CD14-positive monocyte (primary cell): ENCODE data around the gene FOXJ2. TPM values are rescaled to one million over a fixed set of nuclear protein-coding genes. Genes with fewer than 3 reads are reported as not detected.

Experiments
- DNase-seq, 3 donors: peaks; one replicate each; pipeline ENCODE4 v3.0.0-alpha.2; 2011 to 2022
- H2AFZ ChIP-seq: 2 replicates; pipeline ENCODE4 v1.6.0; 2012; ENCODE audit warnings: mild to moderate bottlenecking, low read depth, low read length, inconsistent platforms; ENCODE audit not compliant: insufficient read depth, poor library complexity, severe bottlenecking
- H3K27ac ChIP-seq, 2 donors: 1 replicate in 1 of 2; 2 replicates in 1 of 2; pipeline ENCODE4 v1.5.1; 2012 to 2013; ENCODE audit warnings: low read length in 2 of 2, control low read depth in 1 of 2, inconsistent platforms in 1 of 2, low read depth in 1 of 2, mild to moderate bottlenecking in 1 of 2
- H3K27me3 ChIP-seq, 2 donors: one replicate each; pipeline versions ENCODE4 v1.6.0 to v1.6.1; 2011 to 2013; ENCODE audit warnings: low read length in 2 of 2; ENCODE audit not compliant: control insufficient read depth in 2 of 2, insufficient read depth in 2 of 2
- H3K36me3 ChIP-seq, 2 donors: replicated peaks in 1 of 2; 1 replicate in 1 of 2; 2 replicates in 1 of 2; pipeline versions ENCODE4 v1.5.1 to v1.6.1; 2012 to 2013; ENCODE audit warnings: low read length in 2 of 2, control low read depth in 1 of 2, inconsistent platforms in 1 of 2, mild to moderate bottlenecking in 1 of 2; ENCODE audit not compliant: insufficient read depth in 2 of 2, control insufficient read depth in 1 of 2
- H3K4me1 ChIP-seq, 2 donors: 1 replicate in 1 of 2; 2 replicates in 1 of 2; pipeline versions ENCODE4 v1.5.1 to v1.6.1; 2012 to 2013; ENCODE audit warnings: low read length in 2 of 2, control low read depth in 1 of 2, inconsistent platforms in 1 of 2, mild to moderate bottlenecking in 1 of 2, moderate library complexity in 1 of 2; ENCODE audit not compliant: insufficient read depth in 2 of 2, control insufficient read depth in 1 of 2
- H3K4me2 ChIP-seq: replicated peaks from 2 replicates; pipeline ENCODE3; 2012; ENCODE audit warnings: low read length, moderate library complexity, mild to moderate bottlenecking; ENCODE audit not compliant: poor library complexity, severe bottlenecking; ENCODE audit errors: extremely low read depth
- H3K4me3 ChIP-seq, 3 experiments: fragments of 200-600 bp in 1 of 3; sonication (generic) in 1 of 3; replicated peaks in 1 of 3; 1 replicate in 2 of 3; 2 replicates in 1 of 3; pipeline ENCODE4 v1.5.1; 2011 to 2013; ENCODE audit warnings: low read length in 3 of 3, mild to moderate bottlenecking in 3 of 3, control low read depth in 2 of 3, low read depth in 2 of 3, inconsistent platforms in 1 of 3, moderate library complexity in 1 of 3
- H3K79me2 ChIP-seq: 2 replicates; pipeline ENCODE4 v1.6.0; 2012; ENCODE audit warnings: mild to moderate bottlenecking, control low read depth, inconsistent platforms, low read length, moderate library complexity; ENCODE audit not compliant: insufficient read depth
- H3K9ac ChIP-seq: 2 replicates; pipeline ENCODE4 v1.6.0; 2017; ENCODE audit warnings: low read length, mild to moderate bottlenecking; ENCODE audit not compliant: insufficient read depth, poor library complexity, severe bottlenecking
- H3K9me3 ChIP-seq, 2 donors: replicated peaks in 1 of 2; 1 replicate in 1 of 2; 2 replicates in 1 of 2; pipeline versions ENCODE4 v1.5.1 to v1.6.1; 2012 to 2013; ENCODE audit warnings: low read length in 2 of 2, control low read depth in 1 of 2; ENCODE audit not compliant: control insufficient read depth in 1 of 2, insufficient read depth in 1 of 2
- H4K20me1 ChIP-seq: 2 replicates; pipeline ENCODE4 v1.6.0; 2012; ENCODE audit warnings: mild to moderate bottlenecking, low read length, control low read depth, moderate library complexity; ENCODE audit not compliant: insufficient read depth
- H3K27ac Mint-ChIP-seq, 7 donors: one replicate each; pipeline ENCODE4 v1.8.0; 2020; ENCODE audit warnings: mild to moderate bottlenecking in 7 of 7, mixed read lengths in 7 of 7, moderate library complexity in 6 of 7, inconsistent platforms in 2 of 7
- H3K27me3 Mint-ChIP-seq, 3 donors: one replicate each; pipeline ENCODE4 v1.8.0; 2021 to 2022; ENCODE audit warnings: low read depth in 3 of 3, mild to moderate bottlenecking in 3 of 3, mixed read lengths in 3 of 3, moderate library complexity in 3 of 3, inconsistent platforms in 1 of 3
- H3K36me3 Mint-ChIP-seq, 2 donors: one replicate each; pipeline ENCODE4 v1.8.0; 2020; ENCODE audit warnings: mixed read lengths in 2 of 2, inconsistent platforms in 1 of 2, mild to moderate bottlenecking in 1 of 2
- H3K4me1 Mint-ChIP-seq: one replicate; pipeline ENCODE4 v1.8.0; 2020; ENCODE audit warnings: mild to moderate bottlenecking, mixed read lengths
- H3K4me3 Mint-ChIP-seq, 2 donors: one replicate each; pipeline ENCODE4 v1.8.0; 2020; ENCODE audit warnings: mild to moderate bottlenecking in 2 of 2, mixed read lengths in 2 of 2, moderate library complexity in 1 of 2
- H3K9me3 Mint-ChIP-seq, 7 donors: one replicate each; pipeline ENCODE4 v1.8.0; 2020 to 2022; ENCODE audit warnings: mixed read lengths in 7 of 7, mild to moderate bottlenecking in 6 of 7, moderate library complexity in 6 of 7, inconsistent platforms in 2 of 7
- CTCF ChIP-seq: fragments of 200-600 bp; IDR thresholded peaks from one replicate; pipeline ENCODE4 v1.8.0; 2022; ENCODE audit warnings: antibody characterized with exemption, mild to moderate bottlenecking
- WGBS: methylation state at CpG from one replicate; pipeline ENCODE4 v1.1.5; 2013; ENCODE audit warnings: missing lambda C conversion rate; ENCODE audit not compliant: insufficient coverage; 5-methylcytosine and 5-hydroxymethylcytosine counted together
- intact Hi-C, 2 donors: fragments of 100-400 bp; cut with micrococcal nuclease; formaldehyde crosslinking; loops; one replicate each; pipeline versions ENCODE4 v1.15.0 to v1.15.1; 2023
- polyA plus RNA-seq, 3 donors: library from polyadenylated mRNA; depleted of rRNA in 1 of 3; unstranded in 2 of 3; stranded (reverse) in 1 of 3; fragments of 300-500 nt in 2 of 3; fragments of >200 nt in 1 of 3; fragmentation: Illumina TruSeq in 2 of 3; gene quantifications; 1 replicate in 2 of 3; 2 replicates in 1 of 3; pipeline ENCODE4 v1.2.3, GENCODE V29; 2012 to 2021

The FOXJ2 gene
- polyA plus RNA-seq, 3 donors: 4.9 to 15.0 (median 7.4) TPM

- Histone ChIP-seq H3K9me3 (no peaks in the 10 kb centered on the region), H3K4me2 (no peak overlapping the region), H3K79me2 (peaks cover 6% of the 10 kb centered on the region), H3K4me3 (no peak overlapping the region), H3K4me1 (peaks cover 45 to 69% of the 10 kb centered on the region in 2 donors), H4K20me1 (no peaks in the 10 kb centered on the region), H3K36me3 (no peaks in the 10 kb centered on the region), H3K27me3 (no peaks in the 10 kb centered on the region), H3K27ac (no peak overlapping the region), H2AFZ (no peak overlapping the region), H3K9ac (no peak overlapping the region)
- TF ChIP-seq CTCF: no peak
- no peaks in the 10 kb centered on the region for H3K36me3 Mint-ChIP-seq
- no peak for DNase-seq
- no peaks in the 10 kb centered on the region for H3K9me3 Mint-ChIP-seq
- peak overlapping the region in 5 of 7 donors; percentile 21 to 73 (median 54) for H3K27ac Mint-ChIP-seq
- no peaks in the 10 kb centered on the region for H3K27me3 Mint-ChIP-seq
- peaks cover 56% of the 10 kb centered on the region for H3K4me1 Mint-ChIP-seq
- WGBS: no CpG with 5 or more reads among the region's 6 CpGs
- intact Hi-C loops: no loop called here
- H3K4me3 Mint-ChIP-seq: no peak overlapping the region
These were observed 43.4 kb downstream of the FOXJ2 start for GRCh38 chr12:8075935-8076334.

DNA sequence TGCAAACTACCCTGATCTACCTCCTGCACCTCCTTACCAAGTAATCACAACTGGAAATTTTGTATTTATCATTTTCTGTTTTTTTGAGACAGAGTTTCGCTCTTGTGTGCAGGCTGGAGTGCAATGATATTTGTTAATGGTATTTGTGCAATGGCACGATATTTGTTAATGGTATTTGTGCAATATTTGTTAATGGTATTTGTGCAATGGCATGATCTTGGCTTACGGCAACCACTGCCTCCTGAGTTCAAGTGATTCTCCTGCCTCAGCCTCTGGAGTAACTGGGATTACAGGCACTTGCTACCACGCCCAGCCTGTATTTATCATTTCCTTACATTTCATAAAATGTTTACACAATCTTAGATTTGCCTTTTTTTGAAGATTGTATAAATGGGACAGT is 43.9 kb downstream of the FOXJ2 start:
- H2AFZ ChIP-seq: no peak overlapping the region

More for the DNA sequence above, 43.9 kb downstream of the FOXJ2 start:
- intact Hi-C loops: no loop called here
- Histone ChIP-seq H3K4me3 (no peak overlapping the region), H3K79me2 (peaks cover 10% of the 10 kb centered on the region), H3K9ac (no peak overlapping the region), H3K36me3 (no peaks in the 10 kb centered on the region), H3K4me2 (no peak overlapping the region), H3K27ac (no peak overlapping the region), H3K27me3 (no peaks in the 10 kb centered on the region), H3K9me3 (no peaks in the 10 kb centered on the region), H3K4me1 (peaks cover 45 to 69% of the 10 kb centered on the region in 2 donors), H4K20me1 (no peaks in the 10 kb centered on the region)
- Mint-ChIP-seq H3K4me3 (no peak overlapping the region), H3K9me3 (no peaks in the 10 kb centered on the region), H3K36me3 (no peaks in the 10 kb centered on the region), H3K27me3 (no peaks in the 10 kb centered on the region), H3K27ac (peak overlapping the region in 6 of 7 donors; percentile 21 to 73 (median 50)), H3K4me1 (peaks cover 60% of the 10 kb centered on the region)
- 20% methylated on average over 1 of the region's 4 CpGs for WGBS
- no peak for TF ChIP-seq CTCF
- DNase-seq: peak in 1 of 3 donors; percentile 29
